ENCODE data around the gene RGPD5.
"Not testable (repeated sequence)": the region's sequence is repeated elsewhere in the genome, so short reads cannot be mapped to it uniquely, and the experiment has no call there.

DNA sequence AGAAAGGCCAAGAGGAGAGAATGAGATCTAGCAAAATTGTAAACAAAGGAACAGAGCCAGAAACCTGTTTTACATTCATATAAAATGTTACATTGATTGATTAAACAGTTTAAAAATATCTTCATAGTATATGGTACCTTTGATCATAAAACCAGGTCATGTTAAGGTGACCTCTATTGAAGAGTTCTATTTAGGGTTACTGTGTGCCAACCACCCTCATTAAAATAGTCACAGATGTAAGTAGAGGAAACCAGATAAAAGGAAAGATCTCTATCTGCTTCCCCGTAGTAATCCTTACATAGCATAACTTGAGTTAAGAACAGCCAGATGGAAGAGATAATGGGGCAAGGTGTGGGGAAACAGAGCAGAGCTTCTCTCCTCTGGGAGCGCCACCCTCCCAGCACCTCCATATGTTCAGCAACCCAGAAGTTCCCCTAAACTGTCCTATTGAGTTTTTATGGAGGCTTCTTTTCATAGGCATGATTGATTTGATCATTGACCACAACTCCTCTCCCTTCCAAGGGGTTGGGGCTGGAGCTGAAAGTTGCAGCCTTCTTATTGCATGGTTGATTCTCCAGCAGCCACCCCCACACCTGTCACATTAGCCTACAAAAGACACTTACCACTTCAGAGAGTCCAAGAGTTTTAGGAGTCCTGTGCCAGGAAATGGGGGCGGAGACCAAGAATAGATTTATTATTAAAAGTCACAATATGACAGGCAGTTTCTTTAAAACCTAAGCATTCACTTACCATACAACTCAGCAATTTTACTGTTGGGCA lies 101.2 kb downstream of the RGPD5 start:
- TF ChIP-seq CTCF (IDR thresholded peaks at IDR 0.05); POLR2AphosphoS5 (IDR thresholded peaks at IDR 0.05); POLR2A (IDR thresholded peaks at IDR 0.05; ENCODE audit: low read depth); EP300 (IDR thresholded peaks at IDR 0.05): not testable (repeated sequence)

All from esophagus muscularis mucosa (tissue), 4 donors.